ENCODE data around the gene FOXJ1. TPM values are rescaled to one million over a fixed set of nuclear protein-coding genes. Genes with fewer than 3 reads are reported as not detected.

Gene FOXJ1
- total RNA-seq, 3 donors from 2014 or later: 0.16 to 2.2 (median 0.52) TPM

GRCh38 chr17:76125922-76126321, 15.1 kb downstream of the FOXJ1 start:
- intact Hi-C loops (cut with DNase I, micrococcal nuclease): loop anchor here in 1 of 2 donors (10.0 kb wide), 1 partner anchor 59 kb away; no protein-coding TSS in a partner anchor
- TF ChIP-seq, protein P1, sequence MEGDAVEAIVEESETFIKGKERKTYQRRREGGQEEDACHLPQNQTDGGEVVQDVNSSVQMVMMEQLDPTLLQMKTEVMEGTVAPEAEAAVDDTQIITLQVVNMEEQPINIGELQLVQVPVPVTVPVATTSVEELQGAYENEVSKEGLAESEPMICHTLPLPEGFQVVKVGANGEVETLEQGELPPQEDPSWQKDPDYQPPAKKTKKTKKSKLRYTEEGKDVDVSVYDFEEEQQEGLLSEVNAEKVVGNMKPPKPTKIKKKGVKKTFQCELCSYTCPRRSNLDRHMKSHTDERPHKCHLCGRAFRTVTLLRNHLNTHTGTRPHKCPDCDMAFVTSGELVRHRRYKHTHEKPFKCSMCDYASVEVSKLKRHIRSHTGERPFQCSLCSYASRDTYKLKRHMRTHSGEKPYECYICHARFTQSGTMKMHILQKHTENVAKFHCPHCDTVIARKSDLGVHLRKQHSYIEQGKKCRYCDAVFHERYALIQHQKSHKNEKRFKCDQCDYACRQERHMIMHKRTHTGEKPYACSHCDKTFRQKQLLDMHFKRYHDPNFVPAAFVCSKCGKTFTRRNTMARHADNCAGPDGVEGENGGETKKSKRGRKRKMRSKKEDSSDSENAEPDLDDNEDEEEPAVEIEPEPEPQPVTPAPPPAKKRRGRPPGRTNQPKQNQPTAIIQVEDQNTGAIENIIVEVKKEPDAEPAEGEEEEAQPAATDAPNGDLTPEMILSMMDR (IDR thresholded peaks at IDR 0.05): no peak
- no peaks in the 10 kb centered on the region for H3K36me3 ChIP-seq (ENCODE audit: low read depth)

DNA sequence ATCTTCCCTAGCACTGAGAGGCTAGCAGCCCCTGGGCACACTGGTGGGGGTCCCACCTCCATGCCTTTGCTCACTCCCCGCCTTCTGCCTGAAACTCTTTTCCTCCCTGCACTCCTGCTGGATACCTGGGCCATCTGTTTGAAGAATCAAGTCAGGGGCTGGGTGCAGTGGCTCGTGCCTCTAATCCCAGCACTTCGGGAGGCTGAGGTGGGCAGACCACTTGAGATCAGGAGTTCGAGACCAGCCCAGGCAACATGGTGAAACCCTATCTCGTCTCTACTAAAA, 15.7 kb downstream of the FOXJ1 start:
- no peaks in the 10 kb centered on the region for H3K9me3 ChIP-seq
- no peaks in the 10 kb centered on the region for H3K4me1 ChIP-seq (ENCODE audit: low read depth)
- intact Hi-C loops (cut with DNase I, micrococcal nuclease): loop anchor here in 1 of 2 donors (10.0 kb wide), 1 partner anchor 59 kb away; no protein-coding TSS in a partner anchor
- DNase-seq (no peak), ATAC-seq (no peak)
- H3K4me3 ChIP-seq: no peak overlapping the region
- TF ChIP-seq, protein P1 (IDR thresholded peaks at IDR 0.05): no peak
- H3K36me3 ChIP-seq (ENCODE audit: low read depth): no peaks in the 10 kb centered on the region

More at GRCh38 chr17:76125922-76126321, 15.1 kb downstream of the FOXJ1 start:
- Histone ChIP-seq H3K4me1 (ENCODE audit: low read depth) (no peaks in the 10 kb centered on the region), H3K4me3 (no peak overlapping the region), H3K9me3 (no peaks in the 10 kb centered on the region)
- ATAC-seq (no peak), DNase-seq (no peak)

DNA sequence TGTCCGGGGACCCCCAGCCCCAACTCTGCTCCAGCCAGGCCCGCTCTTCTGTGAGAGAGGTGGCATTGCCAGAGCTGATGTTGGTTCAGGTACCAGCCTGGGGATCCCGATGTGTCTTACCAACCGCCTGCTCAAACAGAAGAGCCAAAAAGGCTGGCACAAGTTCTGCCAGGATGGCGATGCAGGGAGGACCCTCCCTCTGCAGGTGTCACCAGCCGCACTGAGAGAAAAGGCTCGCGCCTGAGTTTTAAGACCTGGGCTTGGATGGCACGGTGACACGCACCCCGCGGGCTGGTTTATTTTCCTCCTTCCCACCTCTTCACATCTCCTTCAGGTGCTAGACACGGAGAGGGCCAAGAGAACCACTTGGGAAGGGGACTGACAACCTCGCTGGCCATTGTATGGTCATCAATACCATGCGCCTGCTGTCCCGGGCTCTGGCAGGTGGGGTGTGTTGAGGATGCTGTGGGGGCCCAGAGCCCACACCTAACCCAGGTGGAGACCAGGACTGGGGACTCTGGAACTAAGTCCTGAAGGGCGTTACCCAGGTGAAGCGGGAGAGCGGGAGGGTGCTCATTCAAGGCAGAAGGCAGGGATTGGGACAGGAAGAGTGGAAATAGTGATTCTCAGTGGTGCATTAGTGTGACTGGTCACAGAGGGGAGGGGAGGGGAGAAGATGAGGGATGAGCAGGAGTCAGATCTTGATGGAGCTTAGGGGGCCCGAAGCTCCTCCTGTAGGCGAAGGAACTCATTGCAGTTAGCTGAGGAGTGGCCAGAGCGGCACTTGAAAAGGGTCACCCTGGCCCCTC, 16.3 kb downstream of the FOXJ1 start:
- TF ChIP-seq, protein P1 (IDR thresholded peaks at IDR 0.05): no peak
- DNase-seq: no peak
- intact Hi-C loops (cut with DNase I, micrococcal nuclease): loop anchor here (5.0 to 10.0 kb wide), 4 partner anchors 58 to 173 kb away; no protein-coding TSS in a partner anchor
- Histone ChIP-seq H3K36me3 (ENCODE audit: low read depth) (no peaks in the 10 kb centered on the region), H3K9me3 (no peaks in the 10 kb centered on the region), H3K4me3 (no peak overlapping the region), H3K4me1 (ENCODE audit: low read depth) (no peaks in the 10 kb centered on the region)
- ATAC-seq: no peak

- DNase-seq: no peak
- ATAC-seq: no peak
- Histone ChIP-seq H3K4me3 (no peak overlapping the region), H3K9me3 (no peaks in the 10 kb centered on the region), H3K4me1 (ENCODE audit: low read depth) (no peaks in the 10 kb centered on the region), H3K36me3 (ENCODE audit: low read depth) (no peaks in the 10 kb centered on the region)
- TF ChIP-seq, protein P1 (IDR thresholded peaks at IDR 0.05): no peak
- intact Hi-C loops (cut with DNase I, micrococcal nuclease): loop anchor here (5.0 to 10.0 kb wide), 4 partner anchors 58 to 173 kb away; no protein-coding TSS in a partner anchor
Observed at GRCh38 chr17:76123749-76124581, 17.1 kb downstream of the FOXJ1 start.

- TF ChIP-seq, protein P1 (IDR thresholded peaks at IDR 0.05): no peak
- Histone ChIP-seq H3K4me3 (no peak overlapping the region), H3K9me3 (no peaks in the 10 kb centered on the region), H3K4me1 (ENCODE audit: low read depth) (no peaks in the 10 kb centered on the region), H3K36me3 (ENCODE audit: low read depth) (no peaks in the 10 kb centered on the region)
- DNase-seq (no peak), ATAC-seq (no peak)
- intact Hi-C loops (cut with DNase I, micrococcal nuclease): loop anchor here (5.0 to 10.0 kb wide), 4 partner anchors 59 to 174 kb away; no protein-coding TSS in a partner anchor
Observed at GRCh38 chr17:76123191-76123499, 17.9 kb downstream of the FOXJ1 start.

All from mucosa of descending colon (tissue), 3 donors.